T-cell (primary cell): ENCODE measurements around the gene S100A3. TPM values are rescaled to one million over a fixed set of nuclear protein-coding genes. Genes with fewer than 3 reads are reported as not detected.
"Not testable (repeated sequence)": the region's sequence is repeated elsewhere in the genome, so short reads cannot be mapped to it uniquely, and the experiment has no call there.

ENCODE experiments used
- ATAC-seq, 4 experiments: fragments of 200-7000 bp in 3 of 4; fragments of 150-1000 bp in 1 of 4; cut with Tn5 transposase; replicated peaks in 1 of 4; 1 replicate in 3 of 4; 2 replicates in 1 of 4; pipeline ENCODE4 v1.10.0; 2021; ENCODE audit warnings: moderate library complexity in 3 of 4, mild to moderate bottlenecking in 2 of 4, moderate number of reproducible peaks in 1 of 4
- CTCF ChIA-PET, 2 donors: fragments of 300-600 bp; sonication (Branson Sonifier 250); formaldehyde crosslinking; loops; one replicate each; lab custom pipeline; 2022; ENCODE audit warnings: antibody characterized with exemption in 2 of 2; lab: Charles Lee
- POLR2A ChIA-PET, 2 donors: fragments of 300-600 bp; sonication (Branson Sonifier 250); formaldehyde crosslinking; loops; one replicate each; lab custom pipeline; 2022; ENCODE audit warnings: antibody characterized with exemption in 2 of 2; lab: Charles Lee
- DNase-seq, 35 experiments: peaks; one replicate each; pipeline versions ENCODE4 v3.0.0 to v3.0.0-alpha.2; 2013 to 2023
- H3K27ac ChIP-seq: one replicate; pipeline ENCODE4 v1.5.1; 2013; ENCODE audit warnings: low read length
- H3K27me3 ChIP-seq, 2 experiments: replicated peaks in 1 of 2; 1 replicate in 1 of 2; 2 replicates in 1 of 2; pipeline versions ENCODE4 v1.6.1 to v1.7.0; 2013; ENCODE audit warnings: low read length in 1 of 2, mixed read lengths in 1 of 2; ENCODE audit not compliant: control insufficient read depth in 2 of 2, insufficient read depth in 2 of 2; ENCODE audit errors: extremely low read depth in 1 of 2
- H3K36me3 ChIP-seq, 2 donors: 1 replicate in 1 of 2; 2 replicates in 1 of 2; pipeline versions ENCODE4 v1.6.1 to v1.7.0; 2013; ENCODE audit warnings: low read length in 1 of 2; ENCODE audit not compliant: control insufficient read depth in 2 of 2, insufficient read depth in 1 of 2; ENCODE audit errors: extremely low read depth in 1 of 2
- H3K4me1 ChIP-seq, 2 experiments: 1 replicate in 1 of 2; 2 replicates in 1 of 2; pipeline versions ENCODE4 v1.6.1 to v1.7.0; 2013; ENCODE audit warnings: low read length in 2 of 2, mixed read lengths in 1 of 2; ENCODE audit not compliant: insufficient read depth in 2 of 2, control insufficient read depth in 1 of 2; ENCODE audit errors: extremely low read depth in 1 of 2
- H3K4me3 ChIP-seq, 2 donors: 1 replicate in 1 of 2; 2 replicates in 1 of 2; pipeline versions ENCODE4 v1.5.1 to v1.7.0; 2013; ENCODE audit warnings: mild to moderate bottlenecking in 2 of 2, low read length in 1 of 2, moderate library complexity in 1 of 2; ENCODE audit not compliant: control insufficient read depth in 1 of 2; ENCODE audit errors: extremely low read depth in 1 of 2
- H3K9me3 ChIP-seq: 2 replicates; pipeline ENCODE4 v1.7.0; 2013
- H3K27ac Mint-ChIP-seq, 2 donors: one replicate each; pipeline ENCODE4 v1.8.0; 2020 to 2021; ENCODE audit warnings: mild to moderate bottlenecking in 2 of 2, mixed read lengths in 2 of 2
- H3K27me3 Mint-ChIP-seq, 2 donors: one replicate each; pipeline ENCODE4 v1.8.0; 2021 to 2022; ENCODE audit warnings: mixed read lengths in 2 of 2
- H3K36me3 Mint-ChIP-seq: one replicate; pipeline ENCODE4 v1.8.0; 2021; ENCODE audit warnings: mixed read lengths
- H3K4me1 Mint-ChIP-seq, 3 donors: one replicate each; pipeline ENCODE4 v1.8.0; 2020 to 2022; ENCODE audit warnings: mixed read lengths in 3 of 3, mild to moderate bottlenecking in 1 of 3
- H3K4me3 Mint-ChIP-seq, 3 donors: one replicate each; pipeline ENCODE4 v1.8.0; 2020 to 2022; ENCODE audit warnings: mild to moderate bottlenecking in 3 of 3, mixed read lengths in 3 of 3, moderate library complexity in 3 of 3
- H3K9me3 Mint-ChIP-seq, 3 donors: one replicate each; pipeline ENCODE4 v1.8.0; 2020 to 2022; ENCODE audit warnings: mixed read lengths in 3 of 3
- WGBS: methylation state at CpG from one replicate; pipeline ENCODE4 v1.1.5; 2013; ENCODE audit warnings: missing lambda C conversion rate; ENCODE audit not compliant: insufficient coverage; 5-methylcytosine and 5-hydroxymethylcytosine counted together
- total RNA-seq, 35 experiments: library from RNA in 6 of 35; stranded (reverse) in 6 of 35; fragments of 120-200 nt in 1 of 35; gene quantifications; one replicate each; pipeline versions ENCODE4 v1.2.1 to v1.2.4 and lab custom pipeline; 2013 to 2026

The S100A3 gene
- total RNA-seq, 5 donors from 2014 or later (not counting 1 experiment from before 2014, with no cell fraction given): not detected

DNA sequence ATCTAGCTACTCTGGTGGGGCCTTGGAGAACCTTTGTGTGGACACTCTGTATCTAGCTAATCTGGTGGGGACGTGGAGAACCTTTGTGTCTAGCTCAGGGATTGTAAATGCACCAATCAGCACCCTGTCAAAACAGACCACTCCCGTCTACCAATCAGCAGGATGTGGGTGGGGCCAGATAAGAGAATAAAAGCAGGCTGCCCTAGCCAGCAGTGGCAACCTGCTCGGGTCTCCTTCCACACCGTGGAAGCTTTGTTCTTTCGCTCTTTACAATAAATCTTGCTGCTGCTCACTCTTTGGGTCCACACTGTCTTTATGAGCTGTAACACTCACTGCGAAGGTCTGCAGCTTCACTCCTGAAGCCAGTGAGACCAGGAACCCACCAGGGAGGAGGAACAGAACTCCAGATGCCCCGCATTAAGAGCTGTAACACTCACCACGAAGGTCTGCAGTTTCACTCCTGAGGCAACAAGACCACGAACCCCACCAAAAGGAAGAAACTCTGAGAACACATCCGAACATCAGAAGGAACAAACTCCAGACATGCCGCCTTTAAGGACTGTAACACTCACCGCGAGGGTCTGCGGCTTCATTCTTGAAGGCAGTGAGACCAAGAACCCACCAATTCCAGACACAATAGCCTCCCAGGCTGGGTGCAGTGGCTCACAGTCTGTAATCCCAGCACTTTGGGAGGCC lies 26.6 kb downstream of the S100A3 start:
- Mint-ChIP-seq H3K4me3 (peak overlapping the region in 2 of 3 donors; percentile 27 to 43), H3K27ac (peak overlapping the region in 1 of 2 donors; percentile 62)
- WGBS: 69% methylated on average over 10 of the region's 14 CpGs
- H3K27ac ChIP-seq, DNase-seq, CTCF ChIA-PET, H3K27me3 ChIP-seq, H3K4me1 Mint-ChIP-seq, H3K9me3 Mint-ChIP-seq, ATAC-seq, H3K4me1 ChIP-seq, H3K27me3 Mint-ChIP-seq, POLR2A ChIA-PET, H3K4me3 ChIP-seq, H3K9me3 ChIP-seq, H3K36me3 Mint-ChIP-seq, H3K36me3 ChIP-seq: not testable (repeated sequence)

- CTCF ChIA-PET: interaction anchor here (0.6 to 1.8 kb wide), 2 partner anchors 46 to 50 kb away, joined by 3 read pairs; no protein-coding TSS in a partner anchor
- H3K27me3 Mint-ChIP-seq, POLR2A ChIA-PET, H3K27ac Mint-ChIP-seq, H3K4me3 ChIP-seq, H3K4me1 ChIP-seq, ATAC-seq, H3K9me3 ChIP-seq, DNase-seq, H3K36me3 Mint-ChIP-seq, H3K9me3 Mint-ChIP-seq, H3K36me3 ChIP-seq, H3K4me3 Mint-ChIP-seq, H3K27ac ChIP-seq, H3K4me1 Mint-ChIP-seq, H3K27me3 ChIP-seq: not testable (repeated sequence)
- WGBS: 98% methylated on average over 34 of the region's 37 CpGs
These were observed 27.2 kb downstream of the S100A3 start for GRCh38 chr1:153521808-153522207.

GRCh38 chr1:153520818-153521476 lies 28.1 kb downstream of the S100A3 start:
- ATAC-seq (no peak), DNase-seq (no peak)
- Histone ChIP-seq H3K27me3 (no peaks in the 10 kb centered on the region), H3K4me1 (no peaks in the 10 kb centered on the region), H3K27ac (no peak overlapping the region), H3K9me3 (no peaks in the 10 kb centered on the region), H3K36me3 (no peaks in the 10 kb centered on the region), H3K4me3 (no peak overlapping the region)
- Mint-ChIP-seq H3K27me3 (no peaks in the 10 kb centered on the region), H3K4me3 (no peak overlapping the region), H3K27ac (no peak overlapping the region), H3K4me1 (peaks cover 4 to 7% (median 5%) of the 10 kb centered on the region in 3 donors), H3K9me3 (no peaks in the 10 kb centered on the region), H3K36me3 (no peaks in the 10 kb centered on the region)
- POLR2A ChIA-PET: no interaction called here
- WGBS: 55% methylated on average over 1 of the region's 4 CpGs
- CTCF ChIA-PET: interaction anchor here (0.6 to 1.8 kb wide), 3 partner anchors 11 to 51 kb away, joined by 3 to 4 read pairs (median 3); no protein-coding TSS in a partner anchor

GRCh38 chr1:153520137-153520691 lies 28.8 kb downstream of the S100A3 start:
- H3K9me3 ChIP-seq, H3K27me3 Mint-ChIP-seq, H3K36me3 ChIP-seq, H3K27me3 ChIP-seq, H3K9me3 Mint-ChIP-seq, H3K4me1 ChIP-seq, H3K4me3 Mint-ChIP-seq, ATAC-seq, H3K36me3 Mint-ChIP-seq, POLR2A ChIA-PET, H3K4me3 ChIP-seq, DNase-seq, H3K27ac ChIP-seq, H3K4me1 Mint-ChIP-seq, H3K27ac Mint-ChIP-seq: not testable (repeated sequence)
- CTCF ChIA-PET: interaction anchor here in 1 of 2 donors (0.9 to 1.8 kb wide), 2 partner anchors 10 to 48 kb away, joined by 3 to 4 read pairs; no protein-coding TSS in a partner anchor
- 90% methylated on average over 3 of the region's 5 CpGs for WGBS

GRCh38 chr1:153519242-153519641 lies 29.8 kb downstream of the S100A3 start:
- Histone ChIP-seq H3K4me3 (no peak overlapping the region), H3K36me3 (no peaks in the 10 kb centered on the region), H3K9me3 (no peaks in the 10 kb centered on the region), H3K27me3 (no peaks in the 10 kb centered on the region), H3K4me1 (peaks cover 0 to 8% of the 10 kb centered on the region in 2 experiments), H3K27ac (no peak overlapping the region)
- POLR2A ChIA-PET: no interaction called here
- Mint-ChIP-seq H3K4me1 (peaks cover 4 to 8% (median 6%) of the 10 kb centered on the region in 3 donors), H3K4me3 (no peak overlapping the region), H3K36me3 (no peaks in the 10 kb centered on the region), H3K27me3 (no peaks in the 10 kb centered on the region), H3K27ac (no peak overlapping the region), H3K9me3 (no peaks in the 10 kb centered on the region)
- no peak for DNase-seq
- CTCF ChIA-PET: no interaction called here
- no peak for ATAC-seq
- 89% methylated on average over 1 of the region's 3 CpGs for whole genome bisulfite sequencing

DNA sequence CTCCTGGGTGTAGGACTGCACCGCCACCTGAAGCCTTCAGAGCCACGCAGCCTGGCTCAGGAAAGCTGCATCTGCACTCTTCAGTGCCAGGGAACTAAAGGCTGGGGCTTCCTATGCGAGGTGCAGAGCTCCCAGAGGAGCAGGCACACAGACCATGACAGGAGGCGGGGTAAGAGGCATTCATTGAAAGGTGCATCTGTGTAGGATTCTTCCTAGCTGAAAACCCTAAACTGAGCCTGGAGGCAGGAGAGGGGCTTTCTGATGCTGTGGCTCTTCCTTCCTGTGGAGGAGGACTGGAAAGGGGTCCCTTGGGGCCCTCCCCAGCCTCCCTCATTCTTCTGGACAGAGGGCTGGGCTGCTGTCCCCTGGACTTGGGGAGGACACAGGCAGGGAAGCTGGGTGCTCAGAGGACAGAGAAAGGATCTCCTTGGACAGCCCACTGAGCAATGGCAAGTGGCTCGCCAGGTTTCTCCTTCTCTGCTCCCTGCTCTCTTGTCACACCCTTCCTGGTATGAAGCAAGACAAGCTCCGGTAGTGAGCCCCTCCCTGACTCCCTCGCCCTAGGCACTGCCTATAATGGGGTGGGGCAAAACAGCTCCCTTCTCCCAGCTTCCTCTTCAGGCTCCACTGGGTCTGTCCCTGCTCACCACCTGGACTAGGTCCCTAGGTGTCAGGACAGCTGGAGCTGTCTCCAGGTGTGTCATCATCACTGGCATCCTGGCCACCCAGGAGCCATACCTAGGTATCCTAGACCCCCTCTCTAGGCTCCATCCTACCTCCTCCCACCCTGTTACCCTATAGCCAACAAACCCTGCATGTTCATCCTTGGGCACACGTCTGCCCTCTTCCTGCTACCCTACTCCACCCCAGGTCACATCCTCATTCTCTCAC lies 33.3 kb downstream of the S100A3 start:
- CTCF ChIA-PET: interaction anchor here in 1 of 2 donors (0.7 kb wide), 1 partner anchor 54 kb away, joined by 3 read pairs; no protein-coding TSS in a partner anchor
- Histone ChIP-seq H3K27me3 (no peaks in the 10 kb centered on the region), H3K4me1 (peaks cover 0 to 11% of the 10 kb centered on the region in 2 experiments), H3K27ac (no peak overlapping the region), H3K36me3 (no peaks in the 10 kb centered on the region), H3K4me3 (no peak overlapping the region), H3K9me3 (no peaks in the 10 kb centered on the region)
- H3K4me3 Mint-ChIP-seq: no peak overlapping the region
- WGBS: 75% methylated on average over 7 of the region's 8 CpGs
- H3K9me3 Mint-ChIP-seq: no peaks in the 10 kb centered on the region
- peaks cover 4 to 13% (median 11%) of the 10 kb centered on the region in 3 donors for H3K4me1 Mint-ChIP-seq
- DNase-seq (no peak), ATAC-seq (peak in 1 of 4 experiments; percentile 16)
- H3K27ac Mint-ChIP-seq: no peak overlapping the region
- no peaks in the 10 kb centered on the region for H3K27me3 Mint-ChIP-seq
- POLR2A ChIA-PET: no interaction called here
- no peaks in the 10 kb centered on the region for H3K36me3 Mint-ChIP-seq
